HCT116 (cell line): Measurements from ENCODE around the gene SLC51A. TPM values are rescaled to one million over a fixed set of nuclear protein-coding genes. Genes with fewer than 3 reads are reported as not detected.

Experiments used
- ATAC-seq: fragments of 200-7000 bp; cut with Tn5 transposase; 2 replicates; pipeline ENCODE4 v1.9.1; 2020; ENCODE audit warnings: mild to moderate bottlenecking, moderate library complexity
- BruUV-seq: library from RNA; stranded (reverse); fragments of 400-500 nt; replicated peaks from 2 replicates; lab custom pipeline; 2021; lab: Mats Ljungman, UMichigan
- CTCF ChIA-PET: fragments of 300-600 bp; sonication (Branson Sonifier 250); formaldehyde crosslinking; loops from one replicate; lab custom pipeline; 2021; ENCODE audit warnings: antibody characterized with exemption; lab: Charles Lee
- POLR2A ChIA-PET: fragments of 300-600, 350-600 bp; sonication (Branson Sonifier 250); formaldehyde crosslinking; loops from one replicate; lab custom pipeline; 2021; ENCODE audit warnings: antibody characterized with exemption; lab: Charles Lee
- RAD21 ChIA-PET, 2 experiments: fragments of 300-600 bp; sonication (Branson Sonifier 250); formaldehyde crosslinking; loops; one replicate each; lab custom pipeline; 2023; ENCODE audit warnings: low total read pairs in 2 of 2; ENCODE audit not compliant: uncharacterized antibody in 2 of 2, unreplicated experiment in 2 of 2, low non-redundant PET in 1 of 2; lab: Charles Lee
- DNase-seq: peaks from one replicate; pipeline ENCODE4 v3.0.0-alpha.2; 2010; ENCODE audit warnings: low read depth, low spot score
- H2AFZ ChIP-seq: fragments of 200-600 bp; shearing (Covaris generic), sonication (generic); 2 replicates; pipeline ENCODE4 v1.6.1; 2017; ENCODE audit warnings: low read depth, mixed run types, mixed read lengths, antibody characterized with exemption, low read length; ENCODE audit not compliant: poor library complexity, severe bottlenecking
- H3K27ac ChIP-seq: 2 replicates; pipeline ENCODE4 v1.5.1; 2012; ENCODE audit warnings: low read depth, low read length
- H3K27me3 ChIP-seq: fragments of 200-600 bp; sonication (generic); 2 replicates; pipeline ENCODE4 v1.6.1; 2016; ENCODE audit warnings: mixed run types, low read length, mixed read lengths; ENCODE audit not compliant: insufficient read depth
- H3K36me3 ChIP-seq, 2 experiments: fragments of 200-500 bp in 1 of 2; fragments of 200-600 bp in 1 of 2; sonication (Bioruptor generic) in 1 of 2; sonication (generic) in 1 of 2; 2 replicates each; pipeline versions ENCODE4 v1.5.1 to v1.6.1; 2014 to 2016; ENCODE audit warnings: low read length in 2 of 2, inconsistent platforms in 1 of 2, mixed read lengths in 1 of 2, mixed run types in 1 of 2; ENCODE audit not compliant: insufficient read depth in 2 of 2, control insufficient read depth in 1 of 2
- H3K4me1 ChIP-seq, 2 experiments: fragments of 200-600 bp in 1 of 2; sonication (generic) in 1 of 2; 2 replicates each; pipeline versions ENCODE4 v1.5.1 to v1.6.1; 2012 to 2017; ENCODE audit warnings: low read length in 2 of 2, inconsistent platforms in 1 of 2, mild to moderate bottlenecking in 1 of 2, mixed read lengths in 1 of 2, mixed run types in 1 of 2, moderate library complexity in 1 of 2; ENCODE audit not compliant: insufficient read depth in 2 of 2, control insufficient read depth in 1 of 2
- H3K4me2 ChIP-seq: fragments of 200-600 bp; sonication (generic); 2 replicates; pipeline ENCODE4 v1.6.1; 2017; ENCODE audit warnings: mixed run types, low read length, mixed read lengths
- H3K4me3 ChIP-seq, 2 experiments: fragments of 200-600 bp in 1 of 2; sonication (generic) in 1 of 2; replicated peaks in 1 of 2; 2 replicates each; pipeline ENCODE4 v1.5.1; 2011 to 2016; ENCODE audit warnings: low read length in 2 of 2, control low read depth in 1 of 2, low read depth in 1 of 2, mild to moderate bottlenecking in 1 of 2, mixed read lengths in 1 of 2, mixed run types in 1 of 2
- H3K79me2 ChIP-seq: fragments of 200-600 bp; sonication (generic); 2 replicates; pipeline ENCODE4 v1.6.1; 2017; ENCODE audit warnings: mild to moderate bottlenecking, mixed run types, low read length, moderate library complexity, mixed read lengths; ENCODE audit not compliant: insufficient read depth
- H3K9ac ChIP-seq: fragments of 200-600 bp; sonication (generic); 2 replicates; pipeline ENCODE4 v1.6.1; 2016; ENCODE audit warnings: low read length, mixed read lengths
- H3K9me2 ChIP-seq: fragments of 200-600 bp; sonication (generic), shearing (Covaris generic); 2 replicates; pipeline ENCODE4 v1.6.1; 2017; ENCODE audit warnings: mixed run types, mild to moderate bottlenecking, moderate library complexity; ENCODE audit not compliant: insufficient read depth
- H3K9me3 ChIP-seq, 2 experiments: fragments of 200-500 bp in 1 of 2; fragments of 200-600 bp in 1 of 2; sonication (Bioruptor generic) in 1 of 2; sonication (generic) in 1 of 2; 2 replicates each; pipeline ENCODE4 v1.6.1; 2014 to 2017; ENCODE audit warnings: low read length in 2 of 2, mixed read lengths in 2 of 2, inconsistent platforms in 1 of 2, low read depth in 1 of 2, mild to moderate bottlenecking in 1 of 2, mixed run types in 1 of 2, moderate library complexity in 1 of 2; ENCODE audit not compliant: control insufficient read depth in 1 of 2, insufficient read depth in 1 of 2
- H4K20me1 ChIP-seq: fragments of 200-600 bp; sonication (generic), shearing (Covaris generic); 2 replicates; pipeline ENCODE4 v1.6.1; 2017; ENCODE audit warnings: mixed run types, mild to moderate bottlenecking, moderate library complexity; ENCODE audit not compliant: insufficient read depth
- ATF3 ChIP-seq: IDR thresholded peaks from 2 replicates; pipeline ENCODE4 v1.6.1; 2012
- CBX3 ChIP-seq: IDR thresholded peaks from 2 replicates; pipeline ENCODE4 v1.6.1; 2012; ENCODE audit warnings: low read depth
- CEBPB ChIP-seq: IDR thresholded peaks from 2 replicates; pipeline ENCODE4 v1.6.1; 2012; ENCODE audit warnings: low read depth
- EZH2 ChIP-seq: fragments of 200-600 bp; sonication (generic); IDR thresholded peaks from 2 replicates; pipeline ENCODE4 v1.6.1; 2017; ENCODE audit warnings: antibody characterized with exemption, mixed run types
- JUND ChIP-seq: IDR thresholded peaks from 2 replicates; pipeline ENCODE4 v1.6.1; 2012
- POLR2AphosphoS5 ChIP-seq: IDR thresholded peaks from 2 replicates; pipeline ENCODE4 v1.6.1; 2011; ENCODE audit warnings: mild to moderate bottlenecking, low read depth, low read length, moderate library complexity
- SP1 ChIP-seq: IDR thresholded peaks from 2 replicates; pipeline ENCODE4 v1.6.1; 2012; ENCODE audit warnings: low read depth
- ZBTB33 ChIP-seq: IDR thresholded peaks from 2 replicates; pipeline ENCODE4 v1.6.1; 2011; ENCODE audit warnings: mild to moderate bottlenecking, low read length, moderate library complexity; ENCODE audit not compliant: insufficient replicate concordance; ENCODE audit errors: extremely low read depth
- ZFX ChIP-seq: fragments of 450-650 bp; IDR thresholded peaks from 2 replicates; pipeline ENCODE4 v1.6.1; 2017
- ZNF274 ChIP-seq: fragments of 200-500 bp; sonication (Bioruptor generic); IDR thresholded peaks from 2 replicates; pipeline ENCODE4 v1.6.1; 2014; ENCODE audit warnings: mild to moderate bottlenecking, low read depth, low read length, inconsistent platforms
- intact Hi-C: fragments of 100-400 bp; cut with micrococcal nuclease; formaldehyde crosslinking; loops from 2 replicates; pipeline ENCODE4 v1.10.0; 2022
- total RNA-seq: library from RNA; stranded (reverse); gene quantifications from one replicate; pipeline ENCODE4 v1.2.1, GENCODE V29; 2021; ENCODE audit not compliant: unreplicated experiment
- TF ChIP-seq, protein P1 (sequence below): IDR thresholded peaks from 2 replicates; pipeline ENCODE4 v1.6.1; 2012
- TF ChIP-seq, protein P2 (sequence below): IDR thresholded peaks from 2 replicates; pipeline ENCODE4 v1.6.1; 2012; ENCODE audit warnings: low read depth

SLC51A gene
- total RNA-seq, 1 experiment from 2014 or later, result not detected

DNA sequence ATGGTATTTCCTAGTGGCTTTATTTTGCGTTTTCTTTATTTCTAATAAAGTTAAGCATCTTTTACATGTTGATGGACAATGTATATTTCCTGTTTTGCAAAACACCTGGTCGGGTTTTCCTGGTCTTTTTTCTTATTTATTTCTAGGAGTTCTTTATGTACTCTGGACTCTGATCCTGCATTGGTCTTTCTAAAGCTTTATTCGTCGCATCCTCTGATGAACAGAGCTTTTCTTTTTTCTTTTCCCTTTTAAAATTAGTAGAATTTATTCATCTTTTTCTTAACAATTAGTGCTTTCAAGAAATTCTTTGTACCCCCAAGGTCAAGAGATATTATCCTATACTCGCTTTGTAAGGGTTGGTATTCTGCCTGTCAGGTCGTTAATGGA, 37.3 kb upstream of the SLC51A start:
- no TSS peak for BruUV-seq
- Histone ChIP-seq H3K79me2 (no peaks in the 10 kb centered on the region), H3K9ac (no peak overlapping the region), H3K27ac (no peak overlapping the region), H3K4me1 (peaks cover 2 to 9% of the 10 kb centered on the region in 2 experiments; a peak in 3 of 4 replicates), H3K4me3 (no peak overlapping the region), H4K20me1 (no peaks in the 10 kb centered on the region), H3K27me3 (no peaks in the 10 kb centered on the region), H3K4me2 (no peak overlapping the region), H2AFZ (no peak overlapping the region), H3K9me3 (no peaks in the 10 kb centered on the region), H3K36me3 (no peaks in the 10 kb centered on the region), H3K9me2 (no peaks in the 10 kb centered on the region)
- intact Hi-C loops, result no loop called here
- ChIA-PET RAD21 (no interaction called here), POLR2A (no interaction called here), CTCF (no interaction called here)
- TF ChIP-seq JUND (no peak), ZNF274 (no peak), ZBTB33 (no peak), EZH2 (no peak), CEBPB (no peak), ATF3 (no peak), POLR2AphosphoS5 (no peak), CBX3 (no peak), SP1 (no peak), ZFX (no peak)
- TF ChIP-seq, protein P1, sequence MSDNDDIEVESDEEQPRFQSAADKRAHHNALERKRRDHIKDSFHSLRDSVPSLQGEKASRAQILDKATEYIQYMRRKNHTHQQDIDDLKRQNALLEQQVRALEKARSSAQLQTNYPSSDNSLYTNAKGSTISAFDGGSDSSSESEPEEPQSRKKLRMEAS, result no peak
- TF ChIP-seq, protein P2, sequence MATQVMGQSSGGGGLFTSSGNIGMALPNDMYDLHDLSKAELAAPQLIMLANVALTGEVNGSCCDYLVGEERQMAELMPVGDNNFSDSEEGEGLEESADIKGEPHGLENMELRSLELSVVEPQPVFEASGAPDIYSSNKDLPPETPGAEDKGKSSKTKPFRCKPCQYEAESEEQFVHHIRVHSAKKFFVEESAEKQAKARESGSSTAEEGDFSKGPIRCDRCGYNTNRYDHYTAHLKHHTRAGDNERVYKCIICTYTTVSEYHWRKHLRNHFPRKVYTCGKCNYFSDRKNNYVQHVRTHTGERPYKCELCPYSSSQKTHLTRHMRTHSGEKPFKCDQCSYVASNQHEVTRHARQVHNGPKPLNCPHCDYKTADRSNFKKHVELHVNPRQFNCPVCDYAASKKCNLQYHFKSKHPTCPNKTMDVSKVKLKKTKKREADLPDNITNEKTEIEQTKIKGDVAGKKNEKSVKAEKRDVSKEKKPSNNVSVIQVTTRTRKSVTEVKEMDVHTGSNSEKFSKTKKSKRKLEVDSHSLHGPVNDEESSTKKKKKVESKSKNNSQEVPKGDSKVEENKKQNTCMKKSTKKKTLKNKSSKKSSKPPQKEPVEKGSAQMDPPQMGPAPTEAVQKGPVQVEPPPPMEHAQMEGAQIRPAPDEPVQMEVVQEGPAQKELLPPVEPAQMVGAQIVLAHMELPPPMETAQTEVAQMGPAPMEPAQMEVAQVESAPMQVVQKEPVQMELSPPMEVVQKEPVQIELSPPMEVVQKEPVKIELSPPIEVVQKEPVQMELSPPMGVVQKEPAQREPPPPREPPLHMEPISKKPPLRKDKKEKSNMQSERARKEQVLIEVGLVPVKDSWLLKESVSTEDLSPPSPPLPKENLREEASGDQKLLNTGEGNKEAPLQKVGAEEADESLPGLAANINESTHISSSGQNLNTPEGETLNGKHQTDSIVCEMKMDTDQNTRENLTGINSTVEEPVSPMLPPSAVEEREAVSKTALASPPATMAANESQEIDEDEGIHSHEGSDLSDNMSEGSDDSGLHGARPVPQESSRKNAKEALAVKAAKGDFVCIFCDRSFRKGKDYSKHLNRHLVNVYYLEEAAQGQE, result no peak
- DNase-seq (no peak), ATAC-seq (no peak)
